Mucosa of rectum (tissue), 2 donors: ENCODE data around the gene ILF3.

ENCODE experiments used
- H3K27ac ChIP-seq, 2 donors: one replicate each; pipeline ENCODE4 v1.7.0; 2013; ENCODE audit warnings: inconsistent platforms in 2 of 2, low read depth in 2 of 2, low read length in 2 of 2
- H3K27me3 ChIP-seq, 2 donors: one replicate each; pipeline ENCODE4 v1.7.0; 2013; ENCODE audit warnings: low read length in 2 of 2; ENCODE audit not compliant: control insufficient read depth in 2 of 2, insufficient read depth in 2 of 2
- H3K36me3 ChIP-seq, 2 donors: one replicate each; pipeline ENCODE4 v1.7.0; 2013; ENCODE audit warnings: low read length in 2 of 2; ENCODE audit not compliant: control insufficient read depth in 2 of 2, insufficient read depth in 2 of 2
- H3K4me1 ChIP-seq, 2 donors: one replicate each; pipeline ENCODE4 v1.7.0; 2013; ENCODE audit warnings: low read length in 2 of 2, mild to moderate bottlenecking in 1 of 2; ENCODE audit not compliant: control insufficient read depth in 2 of 2, insufficient read depth in 2 of 2
- H3K4me3 ChIP-seq, 2 donors: one replicate each; pipeline ENCODE4 v1.7.0; 2013; ENCODE audit warnings: low read length in 2 of 2
- H3K9ac ChIP-seq, 2 donors: one replicate each; pipeline ENCODE4 v1.7.0; 2013; ENCODE audit warnings: low read length in 2 of 2, low read depth in 1 of 2, mild to moderate bottlenecking in 1 of 2
- H3K9me3 ChIP-seq, 2 donors: one replicate each; pipeline ENCODE4 v1.7.0; 2013; ENCODE audit warnings: low read length in 2 of 2; ENCODE audit not compliant: control insufficient read depth in 2 of 2
- donor health status: healthy.
- donor health status: Normal muscosa, but diverticular disease.

Gene ILF3

DNA sequence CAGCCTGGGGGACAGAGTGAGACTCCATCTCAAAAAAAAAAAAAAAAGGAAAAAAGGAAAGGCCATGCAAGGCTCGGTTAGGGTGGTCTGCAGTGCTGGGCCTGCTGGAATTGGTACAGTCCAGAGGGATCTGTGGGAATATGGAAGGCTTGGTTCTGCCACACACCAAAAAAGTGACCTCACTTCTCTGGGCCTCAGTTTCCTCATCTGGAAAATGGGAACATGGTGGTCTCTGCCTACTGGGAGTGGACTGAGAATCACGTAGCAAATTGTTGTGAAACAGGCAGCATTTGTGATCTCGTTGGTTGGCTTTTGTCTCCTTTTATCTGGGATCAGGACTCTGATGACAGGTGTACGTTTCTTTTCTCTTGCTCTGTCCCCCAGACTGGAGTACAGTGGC is 71.3 kb downstream of the ILF3 start:
- Histone ChIP-seq H3K9ac (no peak overlapping the region), H3K9me3 (no peaks in the 10 kb centered on the region), H3K27me3 (no peaks in the 10 kb centered on the region), H3K36me3 (peaks cover 16 to 32% of the 10 kb centered on the region in 2 donors), H3K27ac (peak overlapping the region in 1 of 2 donors; percentile 74), H3K4me3 (no peak overlapping the region), H3K4me1 (peaks cover 24 to 44% of the 10 kb centered on the region in 2 donors)

DNA sequence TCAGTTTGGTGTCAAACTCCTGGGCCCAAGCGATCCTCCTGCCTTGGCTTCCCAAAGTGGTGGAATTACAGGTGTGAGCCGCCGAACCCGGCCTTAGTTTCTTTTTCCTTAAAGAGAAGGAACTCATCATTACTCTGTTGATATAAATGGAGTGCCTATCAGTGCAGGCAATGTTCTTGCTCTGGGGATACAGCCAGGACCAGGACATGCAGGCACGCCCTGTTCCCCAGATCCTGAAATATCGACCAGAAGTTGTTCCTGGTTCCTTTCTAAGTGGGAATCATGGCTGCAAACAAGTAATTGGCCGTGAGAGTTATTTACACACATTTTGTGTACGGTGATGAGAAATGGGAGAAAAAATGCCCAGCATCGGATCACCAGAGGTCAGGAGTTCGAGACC is 72.1 kb downstream of the ILF3 start:
- Histone ChIP-seq H3K27ac (peak overlapping the region; percentile 57 to 74), H3K4me3 (no peak overlapping the region), H3K27me3 (no peaks in the 10 kb centered on the region), H3K9me3 (no peaks in the 10 kb centered on the region), H3K4me1 (peaks cover 22 to 45% of the 10 kb centered on the region in 2 donors), H3K36me3 (peaks cover 10 to 30% of the 10 kb centered on the region in 2 donors), H3K9ac (peak overlapping the region in 1 of 2 donors; percentile 58)

DNA sequence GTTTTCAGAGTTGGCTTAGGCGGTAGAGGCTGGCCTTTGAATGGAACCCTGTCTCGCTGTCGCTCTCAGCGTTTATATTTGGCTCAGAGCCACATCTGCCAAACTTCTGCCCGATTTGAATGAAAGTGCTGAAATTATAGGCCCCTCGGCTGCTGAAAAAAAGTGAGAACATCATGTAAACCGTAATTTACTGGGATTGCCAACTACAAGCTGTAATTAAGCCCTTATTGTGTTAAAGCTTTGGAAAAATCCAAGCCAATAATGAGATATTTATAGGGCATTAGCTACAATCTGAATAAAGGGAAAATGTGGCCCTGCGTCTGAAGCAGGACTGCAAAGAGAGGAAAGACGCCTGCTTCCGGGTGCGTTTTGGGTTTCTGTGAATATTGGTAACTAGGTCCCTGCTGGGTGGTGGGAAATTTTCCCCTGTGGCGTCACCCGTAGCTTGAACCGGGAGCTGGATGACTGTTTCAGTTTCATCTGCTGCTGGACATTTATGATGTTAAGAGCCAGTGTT is 73.6 kb downstream of the ILF3 start:
- H3K4me3 ChIP-seq: no peak overlapping the region
- peaks cover 25 to 50% of the 10 kb centered on the region in 2 donors for H3K4me1 ChIP-seq
- peak overlapping the region; percentile 57 to 74 for H3K27ac ChIP-seq
- peaks cover 10 to 22% of the 10 kb centered on the region in 2 donors for H3K36me3 ChIP-seq
- H3K9me3 ChIP-seq: no peaks in the 10 kb centered on the region
- H3K27me3 ChIP-seq: no peaks in the 10 kb centered on the region
- peak overlapping the region in 1 of 2 donors; percentile 58 for H3K9ac ChIP-seq

DNA sequence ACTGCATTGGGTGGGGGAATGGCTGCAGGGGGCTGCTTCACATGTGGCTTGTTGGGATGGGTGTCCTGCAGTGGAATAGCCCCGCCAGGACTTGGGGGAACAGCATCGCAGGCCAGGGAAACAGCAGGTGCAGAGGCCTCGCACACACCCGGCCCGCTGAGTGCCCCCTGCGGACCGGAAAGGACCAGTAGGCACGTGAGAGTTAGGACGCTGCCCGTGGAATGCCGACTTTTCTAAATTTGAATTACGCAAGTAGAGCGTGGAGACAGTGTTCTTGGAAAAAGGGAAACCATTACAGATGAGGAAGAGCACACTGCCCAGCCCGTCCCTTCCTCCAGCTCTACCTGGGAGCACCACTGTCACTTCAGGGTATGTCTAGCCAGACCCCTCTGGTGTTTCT is 75.3 kb downstream of the ILF3 start:
- no peaks in the 10 kb centered on the region for H3K27me3 ChIP-seq
- H3K4me3 ChIP-seq: no peak overlapping the region
- peaks cover 25 to 49% of the 10 kb centered on the region in 2 donors for H3K4me1 ChIP-seq
- H3K9ac ChIP-seq: no peak overlapping the region
- peaks cover 5 to 16% of the 10 kb centered on the region in 2 donors for H3K36me3 ChIP-seq
- H3K27ac ChIP-seq: peak overlapping the region; percentile 71 to 79
- no peaks in the 10 kb centered on the region for H3K9me3 ChIP-seq

DNA sequence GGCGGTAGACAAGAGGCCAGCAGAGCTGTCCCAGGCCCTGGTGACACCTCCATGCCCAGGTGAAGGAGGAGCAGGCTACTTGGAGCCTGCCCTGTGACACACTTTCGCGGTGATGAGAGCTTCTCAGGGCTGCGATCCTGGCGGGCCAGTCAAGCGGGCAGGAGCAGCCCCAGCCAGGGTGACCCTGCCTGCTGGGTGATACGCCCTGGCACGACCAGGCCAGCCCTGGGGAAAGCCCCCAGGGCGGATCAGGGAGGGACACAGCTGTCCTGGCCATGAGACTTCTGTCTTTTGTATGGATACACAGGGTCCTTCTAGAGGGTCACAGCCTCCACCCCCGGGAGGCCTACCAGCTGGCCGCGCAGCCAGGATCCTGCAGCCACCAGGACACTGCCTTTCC is 76.8 kb downstream of the ILF3 start:
- H3K27ac ChIP-seq: peak overlapping the region; percentile 71 to 79
- peak overlapping the region; percentile 13 to 47 for H3K9ac ChIP-seq

DNA sequence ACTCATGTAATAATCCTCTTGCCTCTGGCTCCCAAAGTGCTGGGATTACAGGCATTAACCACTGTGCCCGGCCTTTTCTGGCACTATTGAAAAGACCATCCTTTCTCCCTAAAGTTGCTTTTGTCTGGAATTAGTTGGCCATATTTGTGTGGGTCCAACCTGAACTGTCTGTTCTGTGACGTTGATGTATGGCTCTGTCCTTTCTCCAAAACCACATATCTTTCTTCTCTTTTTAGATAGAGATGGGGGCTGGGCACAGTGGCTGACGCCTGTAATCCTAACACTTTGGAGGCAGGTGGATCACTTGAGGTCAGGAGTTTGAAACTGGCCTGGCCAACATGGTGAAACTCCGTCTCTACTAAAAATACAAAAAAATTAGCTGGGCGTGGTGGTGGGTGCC is 81.6 kb downstream of the ILF3 start:
- Histone ChIP-seq H3K27me3 (no peaks in the 10 kb centered on the region), H3K4me1 (peaks cover 37 to 54% of the 10 kb centered on the region in 2 donors), H3K4me3 (no peak overlapping the region), H3K9ac (no peak overlapping the region), H3K9me3 (no peaks in the 10 kb centered on the region), H3K27ac (peak overlapping the region; percentile 46 to 99), H3K36me3 (no peaks in the 10 kb centered on the region)

More for the DNA sequence above, 76.8 kb downstream of the ILF3 start:
- Histone ChIP-seq H3K27me3 (no peaks in the 10 kb centered on the region), H3K4me3 (no peak overlapping the region), H3K9me3 (no peaks in the 10 kb centered on the region), H3K4me1 (peaks cover 23 to 47% of the 10 kb centered on the region in 2 donors), H3K36me3 (peaks cover 5 to 16% of the 10 kb centered on the region in 2 donors)

DNA sequence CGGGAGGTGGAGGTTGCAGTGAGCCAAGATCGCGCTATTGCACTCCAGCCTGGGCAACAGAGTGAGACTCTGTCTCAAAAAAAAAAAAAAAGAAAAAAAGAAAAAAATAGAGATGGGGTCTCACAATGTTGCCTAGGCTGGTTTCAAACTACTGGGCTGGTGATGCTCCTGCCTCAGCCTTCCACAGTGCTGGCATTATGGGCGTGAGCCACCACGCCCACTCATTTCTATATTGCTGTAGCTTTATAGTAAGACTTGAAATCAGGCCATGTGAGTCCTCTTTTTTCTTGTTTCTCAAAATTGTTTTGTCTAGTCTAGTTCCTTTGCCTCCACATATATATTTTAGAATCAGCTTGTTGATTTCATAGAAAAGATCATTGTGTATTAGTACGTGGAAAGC is 82.0 kb downstream of the ILF3 start:
- Histone ChIP-seq H3K36me3 (no peaks in the 10 kb centered on the region), H3K9ac (peak overlapping the region in 1 of 2 donors; percentile 68), H3K4me3 (no peak overlapping the region), H3K27ac (peak overlapping the region; percentile 99), H3K27me3 (no peaks in the 10 kb centered on the region), H3K4me1 (peaks cover 33 to 53% of the 10 kb centered on the region in 2 donors), H3K9me3 (no peaks in the 10 kb centered on the region)

DNA sequence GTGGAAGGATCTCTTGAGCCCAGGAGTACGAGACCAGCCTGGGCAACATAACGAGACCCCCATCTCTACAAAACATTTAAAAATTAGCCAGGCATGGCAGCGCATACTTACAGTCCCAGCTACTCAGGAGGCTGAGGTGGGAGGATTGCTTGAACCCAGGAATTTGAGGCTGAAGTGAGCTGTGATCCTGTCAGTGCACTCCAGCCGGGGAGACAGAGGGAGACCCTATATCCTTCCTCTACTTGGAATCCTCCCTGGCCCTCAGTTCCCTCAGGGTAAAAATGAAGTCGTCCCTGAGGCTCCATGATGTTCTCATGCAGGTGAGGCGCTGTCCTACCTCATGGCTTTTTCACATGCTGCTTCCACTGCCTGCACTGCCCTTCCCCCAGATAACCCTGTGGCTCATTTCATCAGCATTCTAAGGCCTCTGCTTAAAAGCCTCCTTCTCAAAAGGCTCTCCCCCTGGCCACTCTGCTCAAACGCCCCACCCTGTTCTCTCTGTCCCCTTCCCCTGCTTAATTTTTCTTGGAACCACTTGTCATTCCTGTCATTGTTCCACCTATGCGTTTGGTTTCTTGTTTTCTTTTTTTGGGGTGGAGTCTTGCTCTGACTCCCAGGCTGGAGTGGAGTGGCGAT is 82.9 kb downstream of the ILF3 start:
- Histone ChIP-seq H3K4me1 (peaks cover 33 to 56% of the 10 kb centered on the region in 2 donors), H3K9ac (peak overlapping the region in 1 of 2 donors; percentile 68), H3K4me3 (peak overlapping the region in 1 of 2 donors; percentile 26), H3K9me3 (no peaks in the 10 kb centered on the region), H3K27ac (peak overlapping the region; percentile 99), H3K36me3 (no peaks in the 10 kb centered on the region), H3K27me3 (no peaks in the 10 kb centered on the region)

DNA sequence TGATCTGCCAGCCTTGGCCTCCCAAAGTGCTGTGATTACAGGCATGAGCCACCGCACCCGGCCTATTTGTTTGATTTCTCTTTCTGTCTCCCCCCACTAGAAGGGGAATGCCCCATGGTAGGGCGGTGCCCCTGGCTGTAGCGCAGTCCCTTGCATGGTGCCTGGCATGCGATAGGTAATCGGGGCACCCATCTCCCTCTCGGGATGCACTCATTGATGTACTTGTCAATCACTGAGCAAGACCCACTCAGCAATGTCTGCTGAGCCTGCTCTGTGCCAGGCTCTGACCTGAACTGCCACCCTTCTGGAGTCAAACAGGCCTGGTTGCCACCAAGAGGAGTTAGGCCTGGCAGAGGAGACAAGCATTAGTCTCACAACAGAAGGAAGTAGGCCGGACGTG is 83.6 kb downstream of the ILF3 start:
- Histone ChIP-seq H3K4me1 (peaks cover 40 to 61% of the 10 kb centered on the region in 2 donors), H3K36me3 (no peaks in the 10 kb centered on the region), H3K9ac (peak overlapping the region in 1 of 2 donors; percentile 68), H3K9me3 (no peaks in the 10 kb centered on the region), H3K4me3 (no peak overlapping the region), H3K27me3 (no peaks in the 10 kb centered on the region), H3K27ac (peak overlapping the region; percentile 99)

DNA sequence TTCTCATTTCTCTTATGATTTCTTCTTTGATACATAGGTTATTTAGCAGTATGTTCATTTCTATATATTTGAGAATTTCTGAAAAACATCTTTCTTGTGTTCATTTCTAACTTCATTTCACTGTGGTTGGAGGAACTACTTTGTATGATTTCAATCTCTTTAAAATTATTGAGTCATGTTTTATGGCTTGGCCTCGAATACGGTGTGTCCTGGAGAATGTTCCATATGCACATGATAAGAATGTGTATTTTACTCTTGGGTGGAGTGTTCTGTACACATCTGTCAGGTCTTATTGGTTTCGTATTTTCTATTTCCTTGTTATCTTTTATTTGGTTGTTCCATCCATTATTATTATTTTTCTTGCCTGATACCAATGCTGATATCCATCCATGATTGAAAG is 86.7 kb downstream of the ILF3 start:
- no peaks in the 10 kb centered on the region for H3K9me3 ChIP-seq
- peak overlapping the region; percentile 62 to 63 for H3K9ac ChIP-seq
- H3K27ac ChIP-seq: peak overlapping the region; percentile 99
- no peaks in the 10 kb centered on the region for H3K27me3 ChIP-seq
- no peaks in the 10 kb centered on the region for H3K36me3 ChIP-seq
- H3K4me1 ChIP-seq: peaks cover 62 to 80% of the 10 kb centered on the region in 2 donors
- H3K4me3 ChIP-seq: no peak overlapping the region
